ENCODE results near the gene RAP1GDS1. TPM values are rescaled to one million over a fixed set of nuclear protein-coding genes. Genes with fewer than 3 reads are reported as not detected.

The RAP1GDS1 gene, protein sequence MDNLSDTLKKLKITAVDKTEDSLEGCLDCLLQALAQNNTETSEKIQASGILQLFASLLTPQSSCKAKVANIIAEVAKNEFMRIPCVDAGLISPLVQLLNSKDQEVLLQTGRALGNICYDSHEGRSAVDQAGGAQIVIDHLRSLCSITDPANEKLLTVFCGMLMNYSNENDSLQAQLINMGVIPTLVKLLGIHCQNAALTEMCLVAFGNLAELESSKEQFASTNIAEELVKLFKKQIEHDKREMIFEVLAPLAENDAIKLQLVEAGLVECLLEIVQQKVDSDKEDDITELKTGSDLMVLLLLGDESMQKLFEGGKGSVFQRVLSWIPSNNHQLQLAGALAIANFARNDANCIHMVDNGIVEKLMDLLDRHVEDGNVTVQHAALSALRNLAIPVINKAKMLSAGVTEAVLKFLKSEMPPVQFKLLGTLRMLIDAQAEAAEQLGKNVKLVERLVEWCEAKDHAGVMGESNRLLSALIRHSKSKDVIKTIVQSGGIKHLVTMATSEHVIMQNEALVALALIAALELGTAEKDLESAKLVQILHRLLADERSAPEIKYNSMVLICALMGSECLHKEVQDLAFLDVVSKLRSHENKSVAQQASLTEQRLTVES
- 33.5 and 53.9 TPM in 2 replicates for total RNA-seq

DNA sequence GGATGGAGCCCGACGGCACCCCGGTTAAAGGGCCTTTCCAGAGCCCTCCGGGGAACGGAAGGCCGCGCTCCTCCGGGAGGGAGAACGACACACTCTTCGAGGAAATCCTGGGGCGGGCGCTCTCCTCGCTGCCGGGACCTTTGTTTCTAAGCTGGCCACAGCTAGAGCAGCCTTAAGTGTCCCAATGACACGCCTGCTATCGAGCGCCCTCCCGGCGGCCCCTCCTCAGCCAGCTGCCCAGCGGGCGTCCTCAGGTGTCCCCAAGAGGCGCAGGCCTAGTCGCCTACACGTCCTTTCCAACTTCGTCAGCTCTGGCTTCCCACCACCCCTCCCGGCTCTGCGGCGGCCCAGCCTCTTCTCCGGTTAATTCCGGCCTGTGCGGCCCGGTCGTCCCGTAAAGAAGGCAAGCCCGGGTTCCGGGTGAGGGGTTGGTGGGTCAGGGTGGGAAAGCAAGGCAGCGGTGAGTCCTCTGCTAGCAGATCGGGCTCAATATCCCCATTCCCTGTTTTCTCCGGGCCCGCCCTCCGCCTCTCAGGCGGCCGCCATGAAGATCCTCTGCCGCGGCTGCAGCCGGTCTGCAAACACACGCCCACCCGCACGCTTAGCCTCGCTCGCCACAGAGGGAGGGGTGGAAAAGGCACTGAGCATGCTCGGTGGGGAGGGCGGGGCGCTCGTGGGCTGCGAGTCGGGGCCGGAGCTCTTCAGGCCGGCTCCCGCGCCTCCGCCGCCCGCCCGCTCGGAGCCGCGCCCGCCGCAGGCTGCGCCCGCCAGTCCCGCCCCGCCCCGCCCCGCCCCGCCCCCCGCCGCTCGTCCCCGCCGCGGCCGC lies at the start of gene RAP1GDS1:
TSS of gene RAP1GDS1 (plus strand) at position 806 of the 826 bp plus-strand sequence. CDS start 182 bp downstream, outside the sequence.

Other genes with a start within 250 kb of the RAP1GDS1 start
- 0.13 TPM in 1 of 2 replicates, not detected in the other for gene STPG2, start 117.9 kb upstream of the RAP1GDS1 start, total RNA-seq

Measured in mesangial cell (primary cell).